Transverse colon (tissue), 4 donors: ENCODE results near the gene CHCHD6.

Source experiments
- EP300 ChIP-seq: sonication (generic); formaldehyde crosslinking; IDR thresholded peaks from one replicate; pipeline ENCODE4 v1.6.1; 2017; ENCODE audit warnings: antibody characterized with exemption, low read depth
- POLR2AphosphoS5 ChIP-seq, 3 donors: sonication (generic); formaldehyde crosslinking; IDR thresholded peaks; one replicate each; pipeline ENCODE4 v1.6.1; 2016; ENCODE audit warnings: antibody characterized with exemption in 3 of 3
- TF ChIP-seq, protein P1 (sequence below), 5 experiments: fragments of 200-600 bp in 3 of 5; fragments of 450-650 bp in 2 of 5; sonication (generic) in 3 of 5; IDR thresholded peaks; 1 replicate in 2 of 5; 2 replicates in 3 of 5; pipeline ENCODE4 v1.5.1; 2016 to 2017; ENCODE audit warnings: antibody characterized with exemption in 5 of 5, inconsistent platforms in 3 of 5, mild to moderate bottlenecking in 2 of 5, moderate library complexity in 1 of 5

DNA sequence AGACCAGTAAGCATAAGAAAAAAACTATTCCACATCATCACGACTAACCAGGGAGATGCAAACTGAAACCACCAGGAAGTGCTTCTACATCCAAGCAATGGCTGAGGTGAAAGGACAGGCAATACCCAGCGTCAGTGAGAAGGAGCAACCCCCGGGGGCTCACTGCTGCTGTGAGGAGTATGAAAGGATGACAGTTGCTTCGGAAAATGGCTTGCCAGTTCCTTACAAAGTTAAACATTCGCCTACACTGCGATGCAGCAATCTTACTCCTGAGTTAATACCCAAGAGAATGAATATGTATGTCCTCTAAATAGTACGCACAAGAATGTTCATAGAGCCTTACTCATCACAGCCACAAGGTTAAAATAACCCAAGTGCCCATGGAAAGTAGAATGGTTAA is 265.5 kb downstream of the CHCHD6 start:
- TF ChIP-seq, protein P1, sequence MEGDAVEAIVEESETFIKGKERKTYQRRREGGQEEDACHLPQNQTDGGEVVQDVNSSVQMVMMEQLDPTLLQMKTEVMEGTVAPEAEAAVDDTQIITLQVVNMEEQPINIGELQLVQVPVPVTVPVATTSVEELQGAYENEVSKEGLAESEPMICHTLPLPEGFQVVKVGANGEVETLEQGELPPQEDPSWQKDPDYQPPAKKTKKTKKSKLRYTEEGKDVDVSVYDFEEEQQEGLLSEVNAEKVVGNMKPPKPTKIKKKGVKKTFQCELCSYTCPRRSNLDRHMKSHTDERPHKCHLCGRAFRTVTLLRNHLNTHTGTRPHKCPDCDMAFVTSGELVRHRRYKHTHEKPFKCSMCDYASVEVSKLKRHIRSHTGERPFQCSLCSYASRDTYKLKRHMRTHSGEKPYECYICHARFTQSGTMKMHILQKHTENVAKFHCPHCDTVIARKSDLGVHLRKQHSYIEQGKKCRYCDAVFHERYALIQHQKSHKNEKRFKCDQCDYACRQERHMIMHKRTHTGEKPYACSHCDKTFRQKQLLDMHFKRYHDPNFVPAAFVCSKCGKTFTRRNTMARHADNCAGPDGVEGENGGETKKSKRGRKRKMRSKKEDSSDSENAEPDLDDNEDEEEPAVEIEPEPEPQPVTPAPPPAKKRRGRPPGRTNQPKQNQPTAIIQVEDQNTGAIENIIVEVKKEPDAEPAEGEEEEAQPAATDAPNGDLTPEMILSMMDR (IDR thresholded peaks at IDR 0.05): no peak
- TF ChIP-seq POLR2AphosphoS5 (IDR thresholded peaks at IDR 0.05) (no peak), EP300 (no peak)
